Ishikawa (cell line): ENCODE results near the gene GPR87.

Source experiments
- CEBPB ChIP-seq: IDR thresholded peaks from 2 replicates; pipeline ENCODE4 v1.6.1; 2012
- CREB1 ChIP-seq: IDR thresholded peaks from 2 replicates; pipeline ENCODE4 v1.6.1; 2012; ENCODE audit warnings: low read depth
- EGR1 ChIP-seq: IDR thresholded peaks from 2 replicates; pipeline ENCODE4 v1.6.1; 2012
- EP300 ChIP-seq: IDR thresholded peaks from 2 replicates; pipeline ENCODE4 v1.6.1; 2012; ENCODE audit warnings: borderline replicate concordance
- FOXM1 ChIP-seq: IDR thresholded peaks from 2 replicates; pipeline ENCODE4 v1.6.1; 2012; ENCODE audit warnings: low read depth, borderline replicate concordance
- RAD21 ChIP-seq: IDR thresholded peaks from 2 replicates; pipeline ENCODE4 v1.6.1; 2012; ENCODE audit warnings: low read depth
- TAF1 ChIP-seq: IDR thresholded peaks from 2 replicates; pipeline ENCODE4 v1.6.1; 2012; ENCODE audit warnings: low read depth, mild to moderate bottlenecking
- YY1 ChIP-seq: IDR thresholded peaks from 2 replicates; pipeline ENCODE4 v1.6.1; 2012; ENCODE audit warnings: low read depth
- ZBTB7A ChIP-seq: IDR thresholded peaks from 2 replicates; pipeline ENCODE4 v1.6.1; 2012; ENCODE audit warnings: low read depth
- TF ChIP-seq, protein P1 (sequence below): IDR thresholded peaks from 2 replicates; pipeline ENCODE4 v1.6.1; 2012; ENCODE audit warnings: low read depth, mild to moderate bottlenecking

DNA sequence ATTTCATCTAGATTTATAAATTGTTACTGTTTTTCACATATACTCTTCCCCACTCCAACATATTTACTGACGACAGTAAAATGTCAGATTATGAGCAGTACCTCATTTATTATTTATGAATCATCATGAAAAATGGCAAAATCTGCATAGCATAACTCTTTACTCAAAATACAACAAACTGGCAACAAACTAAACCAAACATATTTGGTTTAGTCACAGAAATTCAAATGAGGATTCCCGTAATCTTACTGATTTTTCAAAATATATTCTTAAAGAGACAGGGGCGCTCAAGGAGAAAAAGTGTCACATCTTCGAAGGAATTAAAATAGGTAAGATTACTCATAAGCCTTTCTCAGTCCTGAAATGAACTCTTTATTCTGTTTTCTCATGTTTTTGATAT lies 3.0 kb upstream of the GPR87 start:
- TF ChIP-seq TAF1: no peak
- TF ChIP-seq EP300: no peak
- TF ChIP-seq FOXM1: no peak
- TF ChIP-seq RAD21: no peak
- no peak for TF ChIP-seq EGR1
- TF ChIP-seq ZBTB7A: no peak
- TF ChIP-seq, protein P1, sequence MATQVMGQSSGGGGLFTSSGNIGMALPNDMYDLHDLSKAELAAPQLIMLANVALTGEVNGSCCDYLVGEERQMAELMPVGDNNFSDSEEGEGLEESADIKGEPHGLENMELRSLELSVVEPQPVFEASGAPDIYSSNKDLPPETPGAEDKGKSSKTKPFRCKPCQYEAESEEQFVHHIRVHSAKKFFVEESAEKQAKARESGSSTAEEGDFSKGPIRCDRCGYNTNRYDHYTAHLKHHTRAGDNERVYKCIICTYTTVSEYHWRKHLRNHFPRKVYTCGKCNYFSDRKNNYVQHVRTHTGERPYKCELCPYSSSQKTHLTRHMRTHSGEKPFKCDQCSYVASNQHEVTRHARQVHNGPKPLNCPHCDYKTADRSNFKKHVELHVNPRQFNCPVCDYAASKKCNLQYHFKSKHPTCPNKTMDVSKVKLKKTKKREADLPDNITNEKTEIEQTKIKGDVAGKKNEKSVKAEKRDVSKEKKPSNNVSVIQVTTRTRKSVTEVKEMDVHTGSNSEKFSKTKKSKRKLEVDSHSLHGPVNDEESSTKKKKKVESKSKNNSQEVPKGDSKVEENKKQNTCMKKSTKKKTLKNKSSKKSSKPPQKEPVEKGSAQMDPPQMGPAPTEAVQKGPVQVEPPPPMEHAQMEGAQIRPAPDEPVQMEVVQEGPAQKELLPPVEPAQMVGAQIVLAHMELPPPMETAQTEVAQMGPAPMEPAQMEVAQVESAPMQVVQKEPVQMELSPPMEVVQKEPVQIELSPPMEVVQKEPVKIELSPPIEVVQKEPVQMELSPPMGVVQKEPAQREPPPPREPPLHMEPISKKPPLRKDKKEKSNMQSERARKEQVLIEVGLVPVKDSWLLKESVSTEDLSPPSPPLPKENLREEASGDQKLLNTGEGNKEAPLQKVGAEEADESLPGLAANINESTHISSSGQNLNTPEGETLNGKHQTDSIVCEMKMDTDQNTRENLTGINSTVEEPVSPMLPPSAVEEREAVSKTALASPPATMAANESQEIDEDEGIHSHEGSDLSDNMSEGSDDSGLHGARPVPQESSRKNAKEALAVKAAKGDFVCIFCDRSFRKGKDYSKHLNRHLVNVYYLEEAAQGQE: no peak
- no peak for TF ChIP-seq CREB1
- TF ChIP-seq CEBPB: no peak
- no peak for TF ChIP-seq YY1
